Smooth muscle cell (in vitro differentiated cells): ENCODE results near the gene PSAPL1. TPM values are rescaled to one million over a fixed set of nuclear protein-coding genes. Genes with fewer than 3 reads are reported as not detected.

Source experiments
- DNase-seq: peaks from one replicate; lab custom pipeline; 2025; ENCODE audit not compliant: unreplicated experiment; lab: John Stamatoyannopoulos, UW
- H2AFZ ChIP-seq: fragments of 200-600 bp; sonication (generic); 2 replicates; pipeline ENCODE4 v1.6.0; 2016; ENCODE audit warnings: antibody characterized with exemption, low read depth, mild to moderate bottlenecking
- H3F3A ChIP-seq: fragments of 200-600 bp; sonication (generic); 2 replicates; pipeline ENCODE4 v1.6.0; 2017; ENCODE audit warnings: antibody characterized with exemption, low read depth
- H3K27ac ChIP-seq: fragments of 200-600 bp; sonication (generic); 2 replicates; pipeline ENCODE4 v1.5.1; 2016; ENCODE audit warnings: low read depth, mild to moderate bottlenecking
- H3K27me3 ChIP-seq: fragments of 200-600 bp; sonication (generic); 2 replicates; pipeline ENCODE4 v1.6.1; 2016; ENCODE audit warnings: low read depth, mild to moderate bottlenecking
- H3K36me3 ChIP-seq: fragments of 200-600 bp; sonication (generic); 2 replicates; pipeline ENCODE4 v1.5.1; 2016; ENCODE audit warnings: low read depth
- H3K4me1 ChIP-seq: fragments of 200-600 bp; sonication (generic); 2 replicates; pipeline ENCODE4 v1.5.1; 2016; ENCODE audit warnings: low read depth
- H3K4me2 ChIP-seq: fragments of 200-600 bp; sonication (generic); 2 replicates; pipeline ENCODE4 v1.6.0; 2016; ENCODE audit warnings: mild to moderate bottlenecking
- H3K4me3 ChIP-seq: fragments of 200-600 bp; sonication (generic); 2 replicates; pipeline ENCODE4 v1.5.1; 2016; ENCODE audit warnings: mild to moderate bottlenecking
- H3K79me2 ChIP-seq: fragments of 200-600 bp; sonication (generic); 2 replicates; pipeline ENCODE4 v1.6.0; 2016; ENCODE audit warnings: low read depth, mild to moderate bottlenecking
- H3K9ac ChIP-seq: fragments of 200-600 bp; sonication (generic); 2 replicates; pipeline ENCODE4 v1.6.0; 2016; ENCODE audit warnings: low read depth
- H3K9me3 ChIP-seq: fragments of 200-600 bp; sonication (generic); replicated peaks from 2 replicates; pipeline ENCODE4 v1.5.1; 2016; ENCODE audit warnings: low read depth
- H4K20me1 ChIP-seq: fragments of 200-600 bp; sonication (generic); 2 replicates; pipeline ENCODE4 v1.6.0; 2016; ENCODE audit warnings: low read depth
- WGBS: methylation state at CpG from one replicate; pipeline ENCODE4 v1.1.7; 2016; ENCODE audit warnings: low lambda C conversion rate; 5-methylcytosine and 5-hydroxymethylcytosine counted together
- microRNA-seq: library from miRNA; unstranded; fragments of <30 nt; microRNA quantifications from one replicate; pipeline ENCODE4, GENCODE V29; 2016; ENCODE audit warnings: borderline number of aligned reads
- polyA plus RNA-seq: library from polyadenylated mRNA; unstranded; fragments of >200 nt; fragmentation: Nextera tagmentation; extraction: Ambion mirVana; gene quantifications from 2 replicates; pipeline ENCODE4 v1.2.1, GENCODE V29; 2016
- small RNA-seq: library from RNA; depleted of rRNA; stranded (forward); fragments of <200 nt; gene quantifications from one replicate; pipeline ENCODE3, GENCODE V24; 2014
- total RNA-seq: library from RNA; depleted of rRNA; stranded (reverse); fragments of >200 nt; gene quantifications from 2 replicates; pipeline ENCODE4 v1.2.3, GENCODE V29; 2014
- TF ChIP-seq, protein P1 (sequence below): fragments of 200-600 bp; sonication (generic); IDR thresholded peaks from 2 replicates; pipeline ENCODE4 v1.5.1; 2017; ENCODE audit warnings: borderline replicate concordance, mild to moderate bottlenecking, antibody characterized with exemption; ENCODE audit not compliant: insufficient read depth, poor library complexity, severe bottlenecking

The PSAPL1 gene
- total and polyA plus RNA-seq, 2 experiments from 2014 or later, result not detected

DNA sequence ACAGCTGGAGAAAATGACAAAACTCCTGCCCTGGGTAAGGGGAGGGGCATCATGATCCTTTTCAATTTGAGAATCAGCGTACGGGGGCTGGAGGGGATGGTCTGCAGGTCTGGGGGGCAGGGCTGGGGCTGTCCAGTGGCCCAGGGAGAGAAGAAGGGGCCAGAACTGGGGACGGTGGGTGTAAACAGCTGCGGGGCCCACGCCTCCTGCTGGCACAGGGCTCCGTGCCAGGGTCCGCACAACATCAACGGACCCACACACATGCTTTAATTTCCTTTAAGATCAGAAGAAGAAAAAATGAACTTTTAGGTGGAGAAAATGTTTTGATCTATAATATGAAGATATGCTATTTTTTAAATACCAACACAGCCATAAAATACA lies 52.1 kb downstream of the PSAPL1 start:
- Histone ChIP-seq H3K27ac (no peak overlapping the region), H2AFZ (no peak overlapping the region), H3F3A (no peaks in the 10 kb centered on the region), H3K27me3 (no peaks in the 10 kb centered on the region), H3K79me2 (no peaks in the 10 kb centered on the region), H3K4me2 (no peak overlapping the region), H3K9ac (no peak overlapping the region), H3K36me3 (no peaks in the 10 kb centered on the region), H3K4me1 (no peaks in the 10 kb centered on the region), H3K9me3 (no peaks in the 10 kb centered on the region), H3K4me3 (no peak overlapping the region), H4K20me1 (no peaks in the 10 kb centered on the region)
- 64% methylated on average over 8 of the region's 8 CpGs for WGBS
- DNase-seq, result no peak
- TF ChIP-seq, protein P1, sequence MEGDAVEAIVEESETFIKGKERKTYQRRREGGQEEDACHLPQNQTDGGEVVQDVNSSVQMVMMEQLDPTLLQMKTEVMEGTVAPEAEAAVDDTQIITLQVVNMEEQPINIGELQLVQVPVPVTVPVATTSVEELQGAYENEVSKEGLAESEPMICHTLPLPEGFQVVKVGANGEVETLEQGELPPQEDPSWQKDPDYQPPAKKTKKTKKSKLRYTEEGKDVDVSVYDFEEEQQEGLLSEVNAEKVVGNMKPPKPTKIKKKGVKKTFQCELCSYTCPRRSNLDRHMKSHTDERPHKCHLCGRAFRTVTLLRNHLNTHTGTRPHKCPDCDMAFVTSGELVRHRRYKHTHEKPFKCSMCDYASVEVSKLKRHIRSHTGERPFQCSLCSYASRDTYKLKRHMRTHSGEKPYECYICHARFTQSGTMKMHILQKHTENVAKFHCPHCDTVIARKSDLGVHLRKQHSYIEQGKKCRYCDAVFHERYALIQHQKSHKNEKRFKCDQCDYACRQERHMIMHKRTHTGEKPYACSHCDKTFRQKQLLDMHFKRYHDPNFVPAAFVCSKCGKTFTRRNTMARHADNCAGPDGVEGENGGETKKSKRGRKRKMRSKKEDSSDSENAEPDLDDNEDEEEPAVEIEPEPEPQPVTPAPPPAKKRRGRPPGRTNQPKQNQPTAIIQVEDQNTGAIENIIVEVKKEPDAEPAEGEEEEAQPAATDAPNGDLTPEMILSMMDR, result no peak

DNA sequence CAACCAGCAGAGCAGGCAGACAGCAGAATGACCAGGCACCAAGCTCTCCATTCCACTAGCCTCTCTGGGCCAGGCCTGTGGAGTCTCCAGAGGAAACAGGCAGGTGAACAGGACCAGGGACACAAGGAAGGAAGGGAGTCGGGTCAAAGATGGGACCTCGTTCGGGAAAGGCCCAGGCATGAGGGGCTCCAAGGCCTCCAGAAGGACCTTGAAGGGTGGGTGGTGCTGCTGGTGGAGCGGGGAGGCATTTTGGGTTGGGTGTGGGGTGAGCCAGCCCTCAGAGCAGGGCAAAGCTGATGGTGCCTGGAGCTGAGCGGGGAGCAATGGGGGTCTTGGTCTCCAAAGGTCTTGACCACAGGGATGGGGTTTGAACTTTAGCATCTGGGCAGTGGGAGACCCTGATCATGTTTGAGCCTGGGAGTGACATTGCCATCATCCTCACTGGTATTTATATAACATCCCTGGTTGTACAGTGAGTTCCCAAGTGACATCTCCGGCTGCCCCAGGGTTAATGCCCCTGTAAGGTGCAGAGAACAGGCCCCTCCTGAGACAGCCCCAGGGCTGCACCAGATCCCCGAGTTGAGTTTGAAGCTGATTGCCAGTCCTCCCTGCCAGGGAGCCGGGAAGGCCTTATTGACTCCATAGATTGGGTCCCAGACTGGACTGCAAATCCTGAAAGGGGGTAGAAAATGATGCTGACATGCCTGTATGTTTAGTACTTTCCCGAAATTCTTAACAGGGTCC lies 52.7 kb downstream of the PSAPL1 start:
- Histone ChIP-seq H3K27me3 (no peaks in the 10 kb centered on the region), H3K4me1 (no peaks in the 10 kb centered on the region), H3K9ac (no peak overlapping the region), H3K36me3 (no peaks in the 10 kb centered on the region), H4K20me1 (no peaks in the 10 kb centered on the region), H3K27ac (no peak overlapping the region), H3F3A (no peaks in the 10 kb centered on the region), H3K9me3 (no peaks in the 10 kb centered on the region), H2AFZ (no peak overlapping the region), H3K4me2 (no peak overlapping the region), H3K79me2 (no peaks in the 10 kb centered on the region), H3K4me3 (no peak overlapping the region)
- TF ChIP-seq, protein P1, result no peak
- DNase-seq, result no peak
- WGBS, result 88% methylated on average over 9 of the region's 9 CpGs

DNA sequence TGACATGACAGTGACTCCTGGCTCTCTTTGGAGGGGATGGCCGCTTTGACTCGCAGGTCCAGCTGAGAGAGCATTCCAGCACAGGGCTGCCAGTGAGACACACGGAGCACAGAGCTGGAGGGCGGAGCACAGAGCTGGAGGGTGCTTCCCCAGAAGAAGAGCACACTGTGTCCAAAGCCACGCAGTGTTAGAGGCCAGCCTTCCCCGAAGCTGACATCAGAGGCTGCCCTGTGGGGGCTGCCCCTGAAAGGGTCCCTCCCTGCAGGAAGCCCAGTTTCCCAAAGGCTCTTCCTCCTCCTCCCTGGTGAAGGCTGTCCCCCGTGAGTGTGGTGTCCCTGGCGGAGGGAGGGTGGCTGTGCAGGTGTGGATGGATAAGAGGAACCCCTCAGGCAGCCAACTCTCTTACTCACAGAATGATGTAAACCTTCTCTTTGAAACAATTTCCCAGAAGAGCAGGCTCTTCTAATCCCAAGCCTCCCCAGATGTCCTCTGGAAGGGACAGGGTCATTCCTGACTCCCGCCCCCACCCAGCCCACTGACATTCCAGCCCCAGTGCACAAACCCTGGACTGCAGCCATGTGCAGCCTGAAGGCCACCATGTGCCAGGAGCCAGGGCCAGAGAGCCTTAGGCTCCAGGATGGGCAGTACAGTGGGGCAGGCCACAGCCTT lies 53.4 kb downstream of the PSAPL1 start:
- H3K79me2 ChIP-seq, result no peaks in the 10 kb centered on the region

More for the DNA sequence above, 53.4 kb downstream of the PSAPL1 start:
- Histone ChIP-seq H3K4me2 (no peak overlapping the region), H3K4me3 (no peak overlapping the region), H3K9ac (no peak overlapping the region), H4K20me1 (no peaks in the 10 kb centered on the region), H3K27ac (no peak overlapping the region), H3K36me3 (no peaks in the 10 kb centered on the region), H2AFZ (no peak overlapping the region), H3K27me3 (no peaks in the 10 kb centered on the region), H3K4me1 (no peaks in the 10 kb centered on the region), H3K9me3 (no peaks in the 10 kb centered on the region), H3F3A (no peaks in the 10 kb centered on the region)
- TF ChIP-seq, protein P1, result no peak
- 70% methylated on average over 9 of the region's 9 CpGs for WGBS
- no peak for DNase-seq

Small RNAs within 50 kb of the gene (microRNA-seq; reads per million reads assigned to microRNA genes)
- not detected for gene MIR4274

Small RNAs within 50 kb of the gene (small RNA-seq; reads per million reads assigned to genes)
- not detected for gene MIR4274

Other genes with a start within 250 kb of the PSAPL1 start
- 3.9 and 9.3 TPM in 2 replicates for gene SORCS2, start 242.4 kb downstream of the PSAPL1 start, total RNA-seq
- 5.2 and 5.9 TPM in 2 replicates for gene SORCS2, start 242.4 kb downstream of the PSAPL1 start, polyA plus RNA-seq